Ascending aorta (tissue), 2 donors: ENCODE results near the gene UVSSA. TPM values are rescaled to one million over a fixed set of nuclear protein-coding genes. Genes with fewer than 3 reads are reported as not detected.

Source experiments
- DNase-seq, 2 donors: peaks; one replicate each; pipeline ENCODE4 v3.0.0-alpha.2; 2019; ENCODE audit warnings: low spot score in 2 of 2
- H3K27ac ChIP-seq, 2 donors: fragments of 200-600 bp; sonication (generic); one replicate each; pipeline ENCODE4 v1.5.1; 2016 to 2017; ENCODE audit warnings: mild to moderate bottlenecking in 1 of 2
- H3K27me3 ChIP-seq: fragments of 200-600 bp; sonication (generic); one replicate; pipeline ENCODE4 v1.5.1; 2017
- H3K36me3 ChIP-seq, 2 donors: fragments of 200-600 bp; sonication (generic); one replicate each; pipeline ENCODE4 v1.5.1; 2016
- H3K4me1 ChIP-seq, 2 donors: fragments of 200-600 bp; sonication (generic); one replicate each; pipeline ENCODE4 v1.5.1; 2016 to 2017; ENCODE audit warnings: mild to moderate bottlenecking in 1 of 2
- H3K4me3 ChIP-seq, 2 donors: fragments of 200-600 bp; sonication (generic); one replicate each; pipeline ENCODE4 v1.5.1; 2016 to 2017; ENCODE audit warnings: mild to moderate bottlenecking in 1 of 2
- H3K9me3 ChIP-seq, 2 donors: fragments of 200-600 bp; sonication (generic); one replicate each; pipeline ENCODE4 v1.5.1; 2016
- CTCF ChIP-seq, 3 experiments: fragments of 200-600 bp in 2 of 3; fragments of 450-650 bp in 1 of 3; sonication (generic) in 2 of 3; IDR thresholded peaks; one replicate each; pipeline ENCODE4 v1.5.1; 2016 to 2019; ENCODE audit warnings: antibody characterized with exemption in 3 of 3, mild to moderate bottlenecking in 1 of 3, moderate library complexity in 1 of 3
- intact Hi-C: fragments of 100-400 bp; cut with DNase I; formaldehyde crosslinking; loops from one replicate; pipeline ENCODE4 v1.15.1; 2023
- total RNA-seq: library from RNA; depleted of rRNA; stranded (reverse); fragments of >200 nt; gene quantifications from one replicate; pipeline ENCODE4 v1.1.0, GENCODE V29; 2016

Gene UVSSA
- total RNA-seq, 1 donor from 2014 or later, result 56.9 TPM

GRCh38 chr4:1315306-1315705, 31.7 kb upstream of the UVSSA start:
- H3K27ac ChIP-seq, result no peak overlapping the region
- peaks cover 61 to 67% of the 10 kb centered on the region in 2 donors for H3K36me3 ChIP-seq
- H3K9me3 ChIP-seq, result no peaks in the 10 kb centered on the region
- no peak for DNase-seq
- intact Hi-C loops, result no loop called here
- TF ChIP-seq CTCF (IDR thresholded peaks at IDR 0.05), result no peak
- no peaks in the 10 kb centered on the region for H3K27me3 ChIP-seq
- H3K4me1 ChIP-seq, result peaks cover 4 to 10% of the 10 kb centered on the region in 2 donors
- no peak overlapping the region for H3K4me3 ChIP-seq

- no peak overlapping the region for H3K4me3 ChIP-seq
- intact Hi-C loops, result no loop called here
- no peaks in the 10 kb centered on the region for H3K27me3 ChIP-seq
- DNase-seq, result no peak
- no peaks in the 10 kb centered on the region for H3K9me3 ChIP-seq
- peaks cover 0 to 3% of the 10 kb centered on the region in 2 donors for H3K4me1 ChIP-seq
- no peak for TF ChIP-seq CTCF (IDR thresholded peaks at IDR 0.05)
- no peak overlapping the region for H3K27ac ChIP-seq
- peaks cover 61 to 70% of the 10 kb centered on the region in 2 donors for H3K36me3 ChIP-seq
These were observed 31.0 kb upstream of the UVSSA start for GRCh38 chr4:1315836-1316536.

GRCh38 chr4:1316537-1317168, 30.4 kb upstream of the UVSSA start:
- no peak overlapping the region for H3K27ac ChIP-seq
- H3K4me3 ChIP-seq, result no peak overlapping the region
- no peak for TF ChIP-seq CTCF (IDR thresholded peaks at IDR 0.05)
- peaks cover 61 to 70% of the 10 kb centered on the region in 2 donors for H3K36me3 ChIP-seq
- H3K4me1 ChIP-seq, result no peaks in the 10 kb centered on the region
- no peak for DNase-seq
- H3K9me3 ChIP-seq, result no peaks in the 10 kb centered on the region
- no peaks in the 10 kb centered on the region for H3K27me3 ChIP-seq
- intact Hi-C loops, result no loop called here

GRCh38 chr4:1317177-1318045, 29.6 kb upstream of the UVSSA start:
- no peak for TF ChIP-seq CTCF (IDR thresholded peaks at IDR 0.05)
- no peak for DNase-seq
- intact Hi-C loops, result no loop called here
- no peaks in the 10 kb centered on the region for H3K27me3 ChIP-seq
- no peak overlapping the region for H3K4me3 ChIP-seq
- no peaks in the 10 kb centered on the region for H3K9me3 ChIP-seq
- H3K27ac ChIP-seq, result no peak overlapping the region
- peaks cover 61 to 73% of the 10 kb centered on the region in 2 donors for H3K36me3 ChIP-seq
- no peaks in the 10 kb centered on the region for H3K4me1 ChIP-seq

- Histone ChIP-seq H3K4me3 (no peak overlapping the region), H3K4me1 (peaks cover 0 to 2% of the 10 kb centered on the region in 2 donors), H3K9me3 (no peaks in the 10 kb centered on the region), H3K27ac (no peak overlapping the region), H3K36me3 (peaks cover 55 to 67% of the 10 kb centered on the region in 2 donors), H3K27me3 (no peaks in the 10 kb centered on the region)
- no peak for TF ChIP-seq CTCF (IDR thresholded peaks at IDR 0.05)
- no peak for DNase-seq
- intact Hi-C loops, result no loop called here
These were observed 29.0 kb upstream of the UVSSA start for GRCh38 chr4:1318046-1318375.
